A673 (cell line): Measurements from ENCODE around the gene NFS1.

Experiments used
- EZH2 ChIP-seq: fragments of 200-600 bp; sonication (generic); IDR thresholded peaks from 2 replicates; pipeline ENCODE4 v1.6.1; 2017; ENCODE audit warnings: borderline replicate concordance, low read depth, mild to moderate bottlenecking, mixed read lengths, antibody characterized with exemption, low read length; ENCODE audit not compliant: poor library complexity, severe bottlenecking
- TF ChIP-seq, protein P1 (sequence below): fragments of 300-800, 200-600 bp; sonication (generic); conservative IDR thresholded peaks from 2 replicates; pipeline ENCODE4 v1.5.1; 2017; ENCODE audit warnings: low read depth, mild to moderate bottlenecking, antibody characterized with exemption, low read length, moderate library complexity, mixed read lengths

DNA sequence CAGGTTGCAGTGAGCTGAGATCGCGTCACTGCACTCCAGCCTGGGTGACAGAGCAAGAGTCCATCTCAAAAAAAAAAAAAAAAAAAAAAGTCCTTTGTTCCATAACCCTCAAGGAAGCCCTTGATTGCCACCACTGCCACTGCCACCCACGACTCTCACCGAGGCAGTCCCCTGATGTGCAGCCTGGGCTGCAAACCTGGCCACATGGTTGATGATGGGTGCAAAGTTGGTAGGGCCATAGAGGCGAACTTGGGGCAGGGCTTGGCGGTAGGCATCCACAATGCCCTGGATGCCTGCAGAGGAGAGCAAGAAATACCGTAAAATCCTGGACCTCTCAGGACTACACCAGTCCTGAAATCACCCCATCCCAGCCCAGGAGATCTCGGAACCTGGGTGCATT is 72.0 kb downstream of the NFS1 start:
- TF ChIP-seq, protein P1, sequence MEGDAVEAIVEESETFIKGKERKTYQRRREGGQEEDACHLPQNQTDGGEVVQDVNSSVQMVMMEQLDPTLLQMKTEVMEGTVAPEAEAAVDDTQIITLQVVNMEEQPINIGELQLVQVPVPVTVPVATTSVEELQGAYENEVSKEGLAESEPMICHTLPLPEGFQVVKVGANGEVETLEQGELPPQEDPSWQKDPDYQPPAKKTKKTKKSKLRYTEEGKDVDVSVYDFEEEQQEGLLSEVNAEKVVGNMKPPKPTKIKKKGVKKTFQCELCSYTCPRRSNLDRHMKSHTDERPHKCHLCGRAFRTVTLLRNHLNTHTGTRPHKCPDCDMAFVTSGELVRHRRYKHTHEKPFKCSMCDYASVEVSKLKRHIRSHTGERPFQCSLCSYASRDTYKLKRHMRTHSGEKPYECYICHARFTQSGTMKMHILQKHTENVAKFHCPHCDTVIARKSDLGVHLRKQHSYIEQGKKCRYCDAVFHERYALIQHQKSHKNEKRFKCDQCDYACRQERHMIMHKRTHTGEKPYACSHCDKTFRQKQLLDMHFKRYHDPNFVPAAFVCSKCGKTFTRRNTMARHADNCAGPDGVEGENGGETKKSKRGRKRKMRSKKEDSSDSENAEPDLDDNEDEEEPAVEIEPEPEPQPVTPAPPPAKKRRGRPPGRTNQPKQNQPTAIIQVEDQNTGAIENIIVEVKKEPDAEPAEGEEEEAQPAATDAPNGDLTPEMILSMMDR: no peak
- TF ChIP-seq EZH2: no peak
